ENCODE measurements around the gene KIF21A.

KIF21A gene

GRCh38 chr12:39467432-39467870 is 24.5 kb upstream of the KIF21A start:
- H3K4me3 ChIP-seq (replicated peaks; ENCODE audit: insufficient read depth, low read length) = no peak overlapping the region
- H3K27me3 ChIP-seq (ENCODE audit: insufficient read depth, poor library complexity, severe bottlenecking) = no peaks in the 10 kb centered on the region
- DNase-seq (ENCODE audit: low read depth in 1 of 2, low spot score in 1 of 2) = no peak
- H3K27ac ChIP-seq (replicated peaks) = no peak overlapping the region
- TF ChIP-seq GABPA (IDR thresholded peaks at IDR 0.05; ENCODE audit: low read depth) (no peak), CTCF (IDR thresholded peaks at IDR 0.05; ENCODE audit: insufficient read depth, low read length) (no peak), POLR2AphosphoS5 (IDR thresholded peaks at IDR 0.05; ENCODE audit: low read depth) (no peak), SPI1 (IDR thresholded peaks at IDR 0.05; ENCODE audit: borderline replicate concordance, low read depth) (no peak), REST (IDR thresholded peaks at IDR 0.05; ENCODE audit: insufficient replicate concordance, low read depth) (no peak)

DNA sequence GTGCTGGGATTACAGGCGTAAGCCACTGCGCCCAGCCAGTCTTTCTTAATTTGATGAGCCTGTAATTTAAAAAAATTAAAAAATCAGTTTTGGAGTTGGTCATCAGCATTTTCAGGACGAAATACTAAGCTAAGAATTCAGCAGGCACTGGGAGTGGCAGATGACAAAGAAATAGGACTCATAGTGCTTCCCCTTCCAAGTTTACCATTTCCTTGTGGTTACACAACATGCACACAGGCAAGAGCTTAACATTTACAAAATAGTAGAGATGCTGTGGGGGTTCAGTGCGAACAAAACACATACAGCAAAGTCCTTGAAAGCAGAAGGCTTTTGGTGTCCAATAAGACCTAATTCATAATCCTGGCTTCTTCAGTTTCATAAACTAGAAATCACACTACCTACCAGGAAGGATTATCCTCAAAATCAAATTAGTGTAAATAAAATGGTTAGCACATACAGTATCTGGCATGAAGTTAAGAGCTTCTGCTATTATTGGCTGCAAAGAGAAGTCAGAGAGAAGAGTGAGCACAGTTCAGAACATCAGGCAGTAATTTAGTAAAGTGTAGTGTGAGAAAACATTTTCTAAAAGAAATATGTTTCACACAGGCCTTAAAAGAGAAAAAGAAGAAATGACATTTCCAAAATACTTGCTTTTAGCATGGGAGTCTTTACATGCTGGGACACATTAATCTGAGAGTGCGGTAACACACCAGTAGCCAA is 22.2 kb upstream of the KIF21A start:
- DNase-seq (ENCODE audit: low read depth in 1 of 2, low spot score in 1 of 2) = no peak
- H3K27ac ChIP-seq (replicated peaks) = no peak overlapping the region
- H3K4me3 ChIP-seq (replicated peaks; ENCODE audit: insufficient read depth, low read length) = no peak overlapping the region
- TF ChIP-seq GABPA (IDR thresholded peaks at IDR 0.05; ENCODE audit: low read depth) = no peak
- no peak for TF ChIP-seq REST (IDR thresholded peaks at IDR 0.05; ENCODE audit: insufficient replicate concordance, low read depth)
- no peak for TF ChIP-seq POLR2AphosphoS5 (IDR thresholded peaks at IDR 0.05; ENCODE audit: low read depth)
- no peak for TF ChIP-seq CTCF (IDR thresholded peaks at IDR 0.05; ENCODE audit: insufficient read depth, low read length)
- TF ChIP-seq SPI1 (IDR thresholded peaks at IDR 0.05; ENCODE audit: borderline replicate concordance, low read depth) = no peak
- no peaks in the 10 kb centered on the region for H3K27me3 ChIP-seq (ENCODE audit: insufficient read depth, poor library complexity, severe bottlenecking)

- no peaks in the 10 kb centered on the region for H3K27me3 ChIP-seq (ENCODE audit: insufficient read depth, poor library complexity, severe bottlenecking)
- no peak overlapping the region for H3K27ac ChIP-seq (replicated peaks)
- DNase-seq (ENCODE audit: low read depth in 1 of 2, low spot score in 1 of 2) = no peak
- TF ChIP-seq SPI1 (IDR thresholded peaks at IDR 0.05; ENCODE audit: borderline replicate concordance, low read depth) = no peak
- no peak for TF ChIP-seq GABPA (IDR thresholded peaks at IDR 0.05; ENCODE audit: low read depth)
- TF ChIP-seq CTCF (IDR thresholded peaks at IDR 0.05; ENCODE audit: insufficient read depth, low read length) = no peak
- TF ChIP-seq POLR2AphosphoS5 (IDR thresholded peaks at IDR 0.05; ENCODE audit: low read depth) = no peak
- no peak for TF ChIP-seq REST (IDR thresholded peaks at IDR 0.05; ENCODE audit: insufficient replicate concordance, low read depth)
- H3K4me3 ChIP-seq (replicated peaks; ENCODE audit: insufficient read depth, low read length) = no peak overlapping the region
These were observed 18.1 kb upstream of the KIF21A start for GRCh38 chr12:39461059-39461458.
